WERI-Rb-1 (cell line): ENCODE results near the gene RAD52.
A peak's percentile ranks its signal among the peaks of the same experiment; 100 is the strongest.

Experiments
- DNase-seq: peaks from one replicate; pipeline ENCODE4 v3.0.0-alpha.2; 2020
- H3K27ac ChIP-seq: fragments of 250-450 bp; sonication (Bioruptor Pico); 2 replicates; pipeline ENCODE4 v1.5.1; 2020; ENCODE audit warnings: mild to moderate bottlenecking, moderate library complexity
- H3K27me3 ChIP-seq: fragments of 250-450 bp; sonication (Bioruptor Pico); 2 replicates; pipeline ENCODE4 v1.5.1; 2021; ENCODE audit warnings: mild to moderate bottlenecking, low read depth, moderate library complexity; ENCODE audit not compliant: insufficient read depth, severe bottlenecking
- H3K36me3 ChIP-seq: fragments of 250-450 bp; sonication (Bioruptor Pico); 2 replicates; pipeline ENCODE4 v1.5.1; 2020; ENCODE audit warnings: mild to moderate bottlenecking, moderate library complexity
- H3K4me3 ChIP-seq: 2 replicates; pipeline ENCODE4 v1.5.1; 2011; ENCODE audit warnings: low read depth, mild to moderate bottlenecking, control low read depth, low read length
- H3K9me3 ChIP-seq: fragments of 250-450 bp; sonication (Bioruptor Pico); 2 replicates; pipeline ENCODE4 v1.5.1; 2021; ENCODE audit warnings: mild to moderate bottlenecking, moderate library complexity; ENCODE audit not compliant: severe bottlenecking
- CTCF ChIP-seq: IDR thresholded peaks from 2 replicates; pipeline ENCODE4 v1.5.1; 2011; ENCODE audit warnings: low read depth, mild to moderate bottlenecking, control low read depth, inconsistent platforms, low read length

The RAD52 gene

GRCh38 chr12:949453-950191 is at the start of gene RAD52:
RAD52 (minus strand) TSS chr12:949694; CDS start chr12:933058, 16,636 bp downstream.
- Histone ChIP-seq H3K9me3 (no peaks in the 10 kb centered on the region), H3K36me3 (no peaks in the 10 kb centered on the region), H3K27ac (peak within 1 kb of the TSS; percentile 93), H3K27me3 (no peaks in the 10 kb centered on the region), H3K4me3 (peak within 1 kb of the TSS; percentile 74)
- peak; percentile 79 for TF ChIP-seq CTCF
- DNase-seq = peak; percentile 97

- no peak for DNase-seq
- no peak for TF ChIP-seq CTCF
- H3K36me3 ChIP-seq = no peaks in the 10 kb centered on the region
- H3K4me3 ChIP-seq = no peak overlapping the region
- H3K9me3 ChIP-seq = no peaks in the 10 kb centered on the region
- no peak overlapping the region for H3K27ac ChIP-seq
- no peaks in the 10 kb centered on the region for H3K27me3 ChIP-seq
These were observed 48.8 kb upstream of the RAD52 start for GRCh38 chr12:998020-998874.

- no peak for DNase-seq
- no peak for TF ChIP-seq CTCF
- H3K36me3 ChIP-seq = no peaks in the 10 kb centered on the region
- H3K4me3 ChIP-seq = no peak overlapping the region
- H3K27ac ChIP-seq = no peak overlapping the region
- H3K9me3 ChIP-seq = no peaks in the 10 kb centered on the region
- no peaks in the 10 kb centered on the region for H3K27me3 ChIP-seq
These were observed 48.0 kb upstream of the RAD52 start for GRCh38 chr12:997505-997904.

DNA sequence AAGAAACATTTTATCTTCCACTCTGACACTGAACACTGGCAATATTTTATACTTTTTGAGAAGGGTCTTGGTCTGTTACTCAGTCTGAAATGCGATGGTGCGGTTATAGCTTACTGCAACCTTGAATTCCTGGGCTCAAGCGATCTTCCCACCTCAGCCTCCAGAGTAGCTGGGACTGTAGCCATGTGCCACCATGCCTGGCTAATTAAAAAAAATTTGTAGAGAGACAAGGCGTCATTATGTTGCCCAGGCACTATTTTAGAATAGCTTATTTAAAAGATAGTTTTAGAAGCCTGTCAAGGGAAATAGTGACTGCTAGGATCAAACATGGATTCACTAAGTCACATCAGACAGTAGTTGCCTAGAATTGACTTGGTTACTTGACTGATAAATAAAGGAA is 47.4 kb upstream of the RAD52 start:
- Histone ChIP-seq H3K27ac (no peak overlapping the region), H3K4me3 (no peak overlapping the region), H3K9me3 (no peaks in the 10 kb centered on the region), H3K36me3 (no peaks in the 10 kb centered on the region), H3K27me3 (no peaks in the 10 kb centered on the region)
- no peak for DNase-seq
- no peak for TF ChIP-seq CTCF

GRCh38 chr12:992647-993046 is 43.2 kb upstream of the RAD52 start:
- no peaks in the 10 kb centered on the region for H3K9me3 ChIP-seq
- no peaks in the 10 kb centered on the region for H3K27me3 ChIP-seq
- H3K36me3 ChIP-seq = peaks cover 6% of the 10 kb centered on the region
- DNase-seq = no peak
- TF ChIP-seq CTCF = no peak
- H3K4me3 ChIP-seq = peak overlapping the region; percentile 83; the same call in 1 of the 2 replicates
- no peak overlapping the region for H3K27ac ChIP-seq
